ENCODE data around the gene CXCL16. TPM values are rescaled to one million over a fixed set of nuclear protein-coding genes. Genes with fewer than 3 reads are reported as not detected.

Gene CXCL16, protein sequence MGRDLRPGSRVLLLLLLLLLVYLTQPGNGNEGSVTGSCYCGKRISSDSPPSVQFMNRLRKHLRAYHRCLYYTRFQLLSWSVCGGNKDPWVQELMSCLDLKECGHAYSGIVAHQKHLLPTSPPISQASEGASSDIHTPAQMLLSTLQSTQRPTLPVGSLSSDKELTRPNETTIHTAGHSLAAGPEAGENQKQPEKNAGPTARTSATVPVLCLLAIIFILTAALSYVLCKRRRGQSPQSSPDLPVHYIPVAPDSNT
- 1.8 and 2.1 TPM in 2 replicates for total RNA-seq

GRCh38 chr17:4739122-4740024, at the start of gene CXCL16, which contains the start of gene ZMYND15:
TSS of gene CXCL16 (minus strand) at chr17:4739928. CDS start at chr17:4739339, 589 bp downstream.
TSS of gene ZMYND15 (plus strand) at chr17:4739833. CDS start at chr17:4740549, 716 bp downstream.

DNA sequence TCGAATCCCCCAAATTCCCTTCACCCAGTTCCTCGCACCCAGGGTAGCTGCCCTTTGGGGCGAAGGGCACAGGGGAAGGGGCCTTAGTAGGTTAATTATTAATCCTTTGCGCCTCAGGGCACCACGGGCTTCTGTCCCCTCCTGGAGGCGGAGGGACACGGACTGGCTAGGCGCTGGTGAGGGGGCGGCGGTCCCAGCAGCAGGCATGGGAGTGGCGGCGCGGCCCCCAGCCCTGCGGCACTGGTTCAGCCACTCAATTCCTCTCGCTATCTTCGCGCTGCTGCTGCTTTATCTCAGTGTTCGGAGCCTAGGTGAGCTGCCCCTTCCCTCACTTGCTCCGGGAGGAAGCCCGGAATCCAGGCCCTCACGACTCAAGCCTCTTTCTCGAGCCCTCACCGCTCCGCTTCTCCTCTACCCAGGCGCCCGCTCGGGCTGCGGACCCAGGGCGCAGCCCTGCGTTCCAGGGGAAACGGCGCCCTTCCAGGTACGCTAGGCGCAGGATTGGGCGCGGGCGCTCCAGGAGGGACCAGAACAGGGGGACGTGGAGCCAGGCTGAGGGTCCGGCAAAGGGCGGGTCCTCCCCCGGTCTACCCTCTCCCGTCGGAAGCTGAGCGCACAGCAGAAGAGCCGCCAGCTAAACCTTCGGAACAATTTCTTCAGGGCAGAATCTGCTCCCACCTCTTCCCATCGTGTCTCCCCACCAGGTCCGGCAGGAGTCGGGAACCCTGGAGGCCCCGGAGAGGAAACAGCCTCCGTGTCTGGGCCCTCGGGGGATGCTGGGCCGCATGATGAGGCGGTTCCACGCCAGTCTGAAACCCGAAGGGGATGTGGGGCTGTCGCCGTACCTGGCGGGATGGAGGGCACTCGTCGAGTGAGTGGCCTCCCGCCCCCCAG, 49.3 kb upstream of the CXCL16 start, which contains the start of gene GLTPD2:
Gene GLTPD2, plus strand, starts transcription at position 158 of the 894 bp plus-strand sequence. Its CDS starts 48 bp downstream, at position 206.

GRCh38 chr17:4786106-4786511, 46.4 kb upstream of the CXCL16 start, which contains the start of gene VMO1:
TSS of gene VMO1 (minus strand) at chr17:4786364. CDS start at chr17:4786352, 12 bp downstream.

GRCh38 chr17:4771519-4772234, 31.9 kb upstream of the CXCL16 start, which contains the start of gene TM4SF5:
TSS of gene TM4SF5 (plus strand) at chr17:4771886. CDS start at chr17:4771923, 37 bp downstream.

GRCh38 chr17:4709794-4710692, 29.7 kb downstream of the CXCL16 start, which contains the start of gene ARRB2:
TSS of gene ARRB2 (plus strand) at chr17:4710632. CDS start at chr17:4710722, 90 bp downstream.

Other genes with a start within 250 kb of the CXCL16 start
- gene SPNS2, start 241.0 kb downstream of the CXCL16 start, total RNA-seq = 3.7 and 5.3 TPM in 2 replicates
- 43.8 and 59.7 TPM in 2 replicates for gene MYBBP1A, start 184.5 kb downstream of the CXCL16 start, total RNA-seq
- gene GGT6, start 179.4 kb downstream of the CXCL16 start, total RNA-seq = not detected in 2 replicates
- 0.28 and 0.37 TPM in 2 replicates for gene SMTNL2, start 155.4 kb downstream of the CXCL16 start, total RNA-seq
- gene ALOX15, start 98.2 kb downstream of the CXCL16 start, total RNA-seq = not detected in 2 replicates
- 9.0 and 11.9 TPM in 2 replicates for gene PELP1, start 35.8 kb downstream of the CXCL16 start, total RNA-seq
- 2.1 and 3.2 TPM in 2 replicates for gene ARRB2, start 29.3 kb downstream of the CXCL16 start, total RNA-seq
- 10.4 and 16.5 TPM in 2 replicates for gene MED11, start 8.5 kb downstream of the CXCL16 start, total RNA-seq
- gene ZMYND15, start 95 bp downstream of the CXCL16 start, total RNA-seq = 0.09 and 0.14 TPM in 2 replicates
- gene TM4SF5, start 32.0 kb upstream of the CXCL16 start, total RNA-seq = not detected in 2 replicates
- gene VMO1, start 46.4 kb upstream of the CXCL16 start, total RNA-seq = 0.74 and 3.3 TPM in 2 replicates
- gene GLTPD2, start 49.0 kb upstream of the CXCL16 start, total RNA-seq = not detected in 2 replicates
- gene PSMB6, start 56.2 kb upstream of the CXCL16 start, total RNA-seq = 164 and 179 TPM in 2 replicates
- 14.2 and 15.8 TPM in 2 replicates for gene PLD2, start 67.2 kb upstream of the CXCL16 start, total RNA-seq
- gene MINK1, start 93.4 kb upstream of the CXCL16 start, total RNA-seq = 17.1 and 21.0 TPM in 2 replicates
- gene C17orf107, start 159.6 kb upstream of the CXCL16 start, total RNA-seq = 4.3 and 6.1 TPM in 2 replicates
- 0.14 and 1.4 TPM in 2 replicates for gene CHRNE, start 163.2 kb upstream of the CXCL16 start, total RNA-seq
- not detected in 2 replicates for gene GP1BA, start 192.3 kb upstream of the CXCL16 start, total RNA-seq
- 51.8 and 62.5 TPM in 2 replicates for gene SLC25A11, start 200.1 kb upstream of the CXCL16 start, total RNA-seq
- gene RNF167, start 200.3 kb upstream of the CXCL16 start, total RNA-seq = 12.2 and 15.3 TPM in 2 replicates
- gene PFN1, start 208.6 kb upstream of the CXCL16 start, total RNA-seq = 381 and 445 TPM in 2 replicates
- gene ENO3, start 211.2 kb upstream of the CXCL16 start, total RNA-seq = 1.6 and 2.6 TPM in 2 replicates
- gene SPAG7, start 227.9 kb upstream of the CXCL16 start, total RNA-seq = 50.8 and 60.6 TPM in 2 replicates
- gene CAMTA2, start 247.7 kb upstream of the CXCL16 start, total RNA-seq = 6.8 and 6.9 TPM in 2 replicates